Measurements from ENCODE around the gene NOC4L.

DNA sequence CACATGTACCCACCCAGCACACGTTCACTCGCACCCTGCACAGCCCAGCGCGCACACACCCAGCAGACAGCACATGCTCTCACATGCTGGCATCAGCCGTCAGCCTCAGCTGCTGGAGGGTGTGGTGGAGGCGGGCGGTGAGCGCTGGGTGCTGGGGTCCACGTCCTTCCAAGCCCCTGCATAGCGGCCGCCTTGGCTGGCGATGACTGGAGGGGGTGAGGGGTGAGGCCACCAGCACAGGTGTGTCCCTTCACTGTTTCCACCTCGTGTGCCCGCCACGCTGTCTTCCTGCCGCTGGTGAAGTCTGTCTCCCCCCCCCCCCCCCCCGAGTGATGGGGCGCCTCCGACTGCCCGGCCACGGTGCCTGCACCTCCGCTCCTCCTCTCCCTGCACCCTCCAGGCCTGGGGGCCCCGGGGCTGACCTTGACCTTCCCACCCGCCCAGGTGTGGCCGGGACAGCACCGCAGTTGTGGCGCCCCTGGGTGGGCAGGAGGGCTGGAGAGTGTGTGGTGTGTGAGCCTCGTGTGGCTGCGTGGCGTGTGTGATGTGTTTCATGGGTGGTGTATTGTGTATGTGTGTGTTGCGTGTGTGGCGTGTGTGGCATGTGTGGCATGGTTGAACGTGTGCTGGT, 37.4 kb downstream of the NOC4L start:
- TF ChIP-seq CTCF (IDR thresholded peaks at IDR 0.05): no peak
- no peak for TF ChIP-seq EZH2phosphoT487 (IDR thresholded peaks at IDR 0.05)

Measured in neural progenitor cell (in vitro differentiated cells).